GM12864 (cell line): ENCODE data around the gene TEX51.

Experiments
- DNase-seq: peaks from one replicate; pipeline ENCODE4 v3.0.0-alpha.2; 2011; ENCODE audit warnings: low read depth
- H3K4me3 ChIP-seq: 2 replicates; pipeline ENCODE4 v1.5.1; 2011; ENCODE audit warnings: mild to moderate bottlenecking, low read depth, low read length, control low read depth
- TF ChIP-seq, protein P1 (sequence below): IDR thresholded peaks from 2 replicates; pipeline ENCODE4 v1.5.1; 2011; ENCODE audit warnings: low read depth, mild to moderate bottlenecking, moderate library complexity, low read length, control low read depth, inconsistent platforms; ENCODE audit errors: missing control alignments

TEX51 gene

DNA sequence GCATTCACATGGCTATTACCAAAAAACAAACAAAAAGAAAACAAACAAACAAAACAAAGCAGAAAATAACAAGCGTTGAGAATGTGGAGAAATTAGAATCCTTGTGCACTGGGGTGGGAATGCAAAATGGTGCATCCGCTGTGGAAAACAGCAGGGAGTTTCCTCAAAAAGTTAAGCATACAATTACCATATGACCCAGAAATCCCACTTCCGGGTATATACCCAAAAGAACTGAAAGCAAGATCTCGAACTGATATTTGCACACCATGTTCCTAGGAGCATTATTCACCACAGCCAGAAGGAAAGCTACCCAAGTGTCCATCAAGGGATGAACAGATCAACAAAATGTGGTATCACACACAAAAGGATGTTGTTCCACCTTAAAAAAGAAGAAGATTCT is 17.9 kb upstream of the TEX51 start:
- DNase-seq = no peak
- H3K4me3 ChIP-seq = no peak overlapping the region
- TF ChIP-seq, protein P1, sequence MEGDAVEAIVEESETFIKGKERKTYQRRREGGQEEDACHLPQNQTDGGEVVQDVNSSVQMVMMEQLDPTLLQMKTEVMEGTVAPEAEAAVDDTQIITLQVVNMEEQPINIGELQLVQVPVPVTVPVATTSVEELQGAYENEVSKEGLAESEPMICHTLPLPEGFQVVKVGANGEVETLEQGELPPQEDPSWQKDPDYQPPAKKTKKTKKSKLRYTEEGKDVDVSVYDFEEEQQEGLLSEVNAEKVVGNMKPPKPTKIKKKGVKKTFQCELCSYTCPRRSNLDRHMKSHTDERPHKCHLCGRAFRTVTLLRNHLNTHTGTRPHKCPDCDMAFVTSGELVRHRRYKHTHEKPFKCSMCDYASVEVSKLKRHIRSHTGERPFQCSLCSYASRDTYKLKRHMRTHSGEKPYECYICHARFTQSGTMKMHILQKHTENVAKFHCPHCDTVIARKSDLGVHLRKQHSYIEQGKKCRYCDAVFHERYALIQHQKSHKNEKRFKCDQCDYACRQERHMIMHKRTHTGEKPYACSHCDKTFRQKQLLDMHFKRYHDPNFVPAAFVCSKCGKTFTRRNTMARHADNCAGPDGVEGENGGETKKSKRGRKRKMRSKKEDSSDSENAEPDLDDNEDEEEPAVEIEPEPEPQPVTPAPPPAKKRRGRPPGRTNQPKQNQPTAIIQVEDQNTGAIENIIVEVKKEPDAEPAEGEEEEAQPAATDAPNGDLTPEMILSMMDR = no peak

DNA sequence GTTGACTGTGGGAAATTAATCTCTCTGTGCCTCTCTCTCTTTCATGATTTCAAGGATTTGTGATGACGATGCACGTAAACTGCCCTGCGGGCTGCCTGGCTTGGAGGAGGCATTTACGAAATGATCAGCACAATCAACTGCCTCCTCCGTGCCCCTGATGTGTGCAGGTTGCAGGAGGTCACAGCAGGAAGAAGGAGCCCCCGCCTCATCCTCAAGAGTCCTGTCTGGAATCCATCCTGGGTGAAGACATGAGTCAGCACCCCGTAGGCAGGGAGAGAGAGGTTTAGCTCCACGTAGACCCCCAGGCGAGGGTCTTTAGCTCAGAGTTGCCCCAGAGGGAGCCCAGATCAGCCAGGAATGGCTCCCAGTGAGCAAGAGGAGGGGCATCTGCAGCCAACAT is 17.1 kb upstream of the TEX51 start:
- TF ChIP-seq, protein P1 = no peak
- H3K4me3 ChIP-seq = no peak overlapping the region
- DNase-seq = no peak

DNA sequence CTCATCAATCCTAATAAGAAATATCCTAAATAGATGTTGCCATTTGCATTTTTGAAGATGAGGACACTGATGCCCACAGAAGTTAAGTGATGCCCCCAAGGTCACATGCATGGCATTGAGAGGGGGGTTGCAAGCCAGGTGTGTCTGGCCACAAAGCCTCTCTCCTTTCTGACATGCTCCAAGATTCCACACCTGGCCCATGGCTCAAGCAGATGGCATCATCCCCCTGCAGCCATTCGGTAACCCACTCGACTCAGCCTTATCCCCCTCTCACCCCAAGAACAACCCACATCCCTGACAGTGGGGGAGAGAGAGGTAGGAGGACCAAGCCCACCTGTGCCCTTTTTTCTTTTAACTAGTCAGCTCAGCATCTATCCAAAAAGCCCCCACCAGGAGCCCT is 16.5 kb upstream of the TEX51 start:
- DNase-seq = no peak
- TF ChIP-seq, protein P1 = no peak
- no peak overlapping the region for H3K4me3 ChIP-seq

DNA sequence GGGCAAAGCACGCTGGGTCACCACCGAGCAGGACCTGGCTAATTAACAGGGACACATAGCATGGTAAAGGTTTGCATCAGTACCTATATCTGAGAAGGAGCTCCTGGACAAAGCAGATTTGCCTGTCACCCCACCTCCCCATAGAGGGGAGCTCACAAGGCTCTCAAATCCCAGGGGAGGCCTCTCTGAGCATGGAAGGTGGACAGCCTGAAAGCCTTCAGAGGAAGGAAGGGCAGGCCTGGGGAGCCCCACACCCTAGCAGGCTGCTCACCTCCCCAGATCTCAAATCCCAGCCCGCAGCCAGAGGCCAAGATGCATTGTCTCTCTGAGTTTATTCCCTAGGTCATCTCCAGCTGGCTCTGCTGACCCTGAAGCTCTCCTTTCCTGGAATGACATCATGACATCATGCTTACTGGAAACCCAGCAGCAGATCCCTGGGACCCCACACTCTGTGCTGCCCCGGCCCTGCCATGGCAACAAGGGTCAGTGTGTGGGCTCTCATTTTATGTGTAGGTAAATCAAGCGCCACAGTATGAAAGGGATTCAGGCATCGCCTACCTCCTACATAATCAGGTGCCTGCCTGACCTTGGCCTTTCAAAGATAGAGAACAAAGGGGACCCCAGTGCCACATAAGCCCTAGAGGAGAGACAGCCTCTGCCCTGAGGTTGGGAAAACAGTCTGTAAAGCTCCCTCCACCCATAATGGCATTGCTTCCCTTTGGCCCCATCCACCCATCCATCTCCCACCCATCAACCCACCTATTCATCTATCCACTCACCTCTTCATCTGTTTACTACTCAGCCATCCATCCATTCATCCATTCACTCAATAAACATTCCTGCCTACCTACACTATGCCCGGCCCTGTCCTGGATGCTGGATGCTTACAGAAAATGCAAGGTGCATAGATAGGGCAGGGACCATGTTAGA is 15.7 kb upstream of the TEX51 start:
- TF ChIP-seq, protein P1 = no peak
- H3K4me3 ChIP-seq = no peak overlapping the region
- DNase-seq = no peak

DNA sequence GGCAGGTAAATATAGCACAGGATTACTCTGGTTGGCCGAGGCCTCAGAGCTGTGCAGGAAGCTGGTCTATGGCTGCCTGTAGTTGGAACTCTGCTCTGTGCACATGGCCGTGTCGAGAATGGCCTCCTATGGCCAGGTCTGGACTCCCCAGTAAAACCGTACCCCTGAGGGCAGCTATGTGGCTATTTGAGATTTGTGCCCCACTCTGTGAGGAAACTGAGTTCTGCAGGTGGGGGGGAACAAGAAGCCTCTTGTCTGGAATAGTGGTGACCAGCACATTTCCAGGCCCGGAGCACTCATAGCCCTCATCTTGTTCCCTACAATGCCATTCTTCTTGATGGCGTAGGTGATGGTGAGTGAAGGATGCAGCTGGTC is 15.0 kb upstream of the TEX51 start:
- no peak overlapping the region for H3K4me3 ChIP-seq
- no peak for DNase-seq
- TF ChIP-seq, protein P1 = no peak

DNA sequence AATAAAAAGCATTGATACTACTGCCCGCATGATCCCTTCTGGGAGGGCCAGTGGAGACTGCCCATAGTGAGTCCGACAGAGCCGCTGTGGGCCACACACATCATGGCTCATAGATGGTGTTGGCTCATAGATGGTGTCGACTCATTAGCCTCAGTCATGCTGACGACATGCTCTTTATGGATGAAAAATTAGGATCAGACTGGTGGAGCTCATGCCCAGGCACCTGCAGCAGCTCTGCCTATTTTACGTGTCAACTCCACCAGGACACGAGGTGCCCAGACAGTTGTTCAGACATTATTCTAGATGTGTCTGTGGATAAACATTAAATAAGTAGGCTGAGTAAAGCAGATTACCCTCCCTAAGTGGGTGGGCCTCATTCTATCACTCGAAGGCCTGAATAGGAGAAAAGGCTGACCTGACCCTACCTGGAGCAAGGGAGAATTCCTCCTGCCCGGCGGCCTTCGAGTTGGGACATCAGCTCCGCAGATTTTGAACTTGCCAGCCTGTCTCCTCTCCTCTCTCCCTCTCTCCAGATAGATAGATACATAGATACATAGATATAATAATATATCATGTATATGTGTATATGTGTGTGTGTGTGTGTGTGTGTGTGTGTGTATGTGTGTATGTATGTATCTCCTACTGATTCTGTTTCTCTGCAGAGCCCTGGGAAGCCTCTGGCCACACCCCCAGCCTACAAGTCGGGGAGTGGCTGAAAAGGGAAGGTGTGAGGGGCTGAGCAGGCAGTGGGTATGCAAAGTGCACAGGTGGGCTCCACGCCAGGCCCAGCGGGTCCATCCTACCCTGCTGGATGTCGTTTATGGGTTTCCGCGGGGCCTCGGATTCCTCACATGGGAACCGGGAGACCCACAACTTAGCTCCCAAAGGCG is 13.6 kb upstream of the TEX51 start:
- H3K4me3 ChIP-seq = no peak overlapping the region
- TF ChIP-seq, protein P1 = no peak
- DNase-seq = no peak
